Muscle of back (tissue), 11 donors: ENCODE data around the gene HLA-E. TPM values are rescaled to one million over a fixed set of nuclear protein-coding genes. Genes with fewer than 3 reads are reported as not detected.
A peak's percentile ranks its signal among the peaks of the same experiment; 100 is the strongest.

Experiments
- DNase-seq, 3 donors: peaks; one replicate each; pipeline versions ENCODE4 v3.0.0 to v3.0.0-alpha.2; 2013
- polyA plus RNA-seq, 10 donors: library from polyadenylated mRNA; unstranded; fragments of 120-200 nt; gene quantifications; one replicate each; pipeline ENCODE4 v1.2.1, GENCODE V29; 2013; ENCODE audit not compliant: insufficient read length in 10 of 10

HLA-E gene
- polyA plus RNA-seq, 10 donors: 61.7 to 117 (median 76.9) TPM

GRCh38 chr6:30533460-30534294 lies 44.4 kb downstream of the HLA-E start:
- no peak for DNase-seq

GRCh38 chr6:30537931-30538330 lies 48.6 kb downstream of the HLA-E start:
- no peak for DNase-seq

GRCh38 chr6:30541515-30542403 lies 52.5 kb downstream of the HLA-E start:
- peak; percentile 79 to 90 (median 87) for DNase-seq

DNA sequence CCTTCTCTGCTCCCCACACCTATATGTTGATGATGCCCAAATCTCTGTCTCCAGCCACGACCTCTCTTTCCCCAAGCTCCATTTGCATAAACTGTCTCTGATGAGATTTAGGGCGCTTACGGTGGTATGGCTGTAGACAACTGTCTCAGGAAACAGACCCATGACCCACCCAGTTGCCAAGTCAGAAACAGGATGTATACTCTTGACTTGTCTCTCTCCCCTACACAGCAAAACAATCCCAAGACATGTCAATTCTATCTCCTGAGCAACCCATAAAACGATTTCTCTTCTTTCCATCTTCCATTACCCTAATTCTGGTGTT lies 53.1 kb downstream of the HLA-E start:
- DNase-seq: no peak

DNA sequence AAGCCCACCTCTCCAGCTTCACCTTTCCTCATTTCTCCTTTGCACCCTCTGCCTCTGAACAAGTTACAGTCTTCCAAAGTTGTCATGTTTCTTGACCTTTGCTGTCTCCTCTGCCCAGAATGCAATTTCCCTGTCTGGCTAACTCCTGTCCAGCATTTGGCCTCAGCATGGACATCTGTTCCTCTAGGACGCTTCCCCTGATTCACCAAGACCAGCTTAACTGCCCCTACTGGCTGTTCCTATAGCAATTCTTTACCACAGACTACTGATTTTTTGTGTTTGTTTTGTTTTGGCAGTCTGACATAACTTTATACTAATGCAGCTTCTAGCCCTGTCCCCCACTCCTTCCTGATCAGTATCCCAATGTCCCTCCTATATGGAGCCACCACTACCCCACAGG lies 53.6 kb downstream of the HLA-E start:
- DNase-seq: no peak

Other genes starting within 250 kb of the HLA-E start
- 1 to 10 TPM; 5.9 to 8.9 (median 7.0) TPM for gene TRIM39, start 162.6 kb upstream of the HLA-E start, polyA plus RNA-seq
- gene RPP21, start 144.4 kb upstream of the HLA-E start, polyA plus RNA-seq: 10 to 100 TPM; 14.0 to 26.0 (median 17.8) TPM
- gene GNL1, start 67.0 kb downstream of the HLA-E start, polyA plus RNA-seq: 10 to 100 TPM; 45.8 to 73.4 (median 52.1) TPM
- 10 to 100 TPM; 16.0 to 28.1 (median 21.4) TPM for gene PRR3, start 67.8 kb downstream of the HLA-E start, polyA plus RNA-seq
- 10 to 100 TPM; 43.9 to 53.4 (median 47.0) TPM for gene ABCF1, start 81.9 kb downstream of the HLA-E start, polyA plus RNA-seq
- gene PPP1R10, start 127.7 kb downstream of the HLA-E start, polyA plus RNA-seq: 10 to 100 TPM; 25.9 to 38.8 (median 29.8) TPM
- 10 to 100 TPM; 44.3 to 60.3 (median 53.2) TPM for gene MRPS18B, start 128.3 kb downstream of the HLA-E start, polyA plus RNA-seq
- 10 to 100 TPM; 14.7 to 33.9 (median 19.9) TPM for gene ATAT1, start 137.4 kb downstream of the HLA-E start, polyA plus RNA-seq
- gene C6orf136, start 157.6 kb downstream of the HLA-E start, polyA plus RNA-seq: 10 to 100 TPM in 8 of 10 donors, 1 to 10 TPM in 2; 7.7 to 18.2 (median 11.9) TPM
- gene DHX16, start 183.5 kb downstream of the HLA-E start, polyA plus RNA-seq: 10 to 100 TPM; 18.6 to 27.2 (median 22.9) TPM
- gene PPP1R18, start 197.1 kb downstream of the HLA-E start, polyA plus RNA-seq: 10 to 100 TPM; 36.4 to 51.3 (median 42.8) TPM
- 10 to 100 TPM; 28.5 to 43.1 (median 36.5) TPM for gene NRM, start 201.5 kb downstream of the HLA-E start, polyA plus RNA-seq
- gene MDC1, start 227.8 kb downstream of the HLA-E start, polyA plus RNA-seq: 10 to 100 TPM; 19.7 to 32.5 (median 23.9) TPM
- 1,000 to 10,000 TPM in 1 of 10 donors, 100 to 1,000 TPM in 9; 582 to 1,224 (median 866) TPM for gene TUBB, start 230.8 kb downstream of the HLA-E start, polyA plus RNA-seq